WTC11 (cell line): Measurements from ENCODE around the gene CAPZB. TPM values are rescaled to one million over a fixed set of nuclear protein-coding genes. Genes with fewer than 3 reads are reported as not detected.

Source experiments
- ATAC-seq: fragments of 200-7000 bp; cut with Tn5 transposase; 2 replicates; pipeline ENCODE4 v1.10.0; 2021; ENCODE audit warnings: mild to moderate bottlenecking, moderate library complexity
- CTCF ChIA-PET: fragments of 300-600 bp; sonication (Branson Sonifier 250); formaldehyde crosslinking; loops from one replicate; lab custom pipeline; 2021; ENCODE audit warnings: antibody characterized with exemption; lab: Charles Lee
- POLR2A ChIA-PET: fragments of 350-600 bp; sonication (Branson Sonifier 250); formaldehyde crosslinking; loops from one replicate; lab custom pipeline; 2021; ENCODE audit warnings: antibody characterized with exemption; lab: Charles Lee
- DNase-seq: peaks from one replicate; pipeline ENCODE4 v3.0.0; 2021; ENCODE audit warnings: low spot score
- H3K27ac Mint-ChIP-seq: 2 replicates; pipeline ENCODE4 v1.8.0; 2021; ENCODE audit warnings: mixed read lengths
- H3K27me3 Mint-ChIP-seq: 2 replicates; pipeline ENCODE4 v1.8.0; 2021; ENCODE audit warnings: low read depth, mild to moderate bottlenecking, moderate library complexity, mixed read lengths
- H3K36me3 Mint-ChIP-seq: 2 replicates; pipeline ENCODE4 v1.8.0; 2021; ENCODE audit warnings: mixed read lengths
- H3K4me1 Mint-ChIP-seq: 2 replicates; pipeline ENCODE4 v1.8.0; 2022; ENCODE audit warnings: mixed read lengths
- H3K4me3 Mint-ChIP-seq: 2 replicates; pipeline ENCODE4 v1.8.0; 2021; ENCODE audit warnings: mild to moderate bottlenecking, moderate library complexity, mixed read lengths
- H3K9me3 Mint-ChIP-seq: 2 replicates; pipeline ENCODE4 v1.8.0; 2021; ENCODE audit warnings: mixed read lengths
- ESRRA ChIP-seq: sonication (generic); formaldehyde crosslinking; IDR thresholded peaks from 2 replicates; pipeline ENCODE4 v1.8.1; 2022; ENCODE audit warnings: mild to moderate bottlenecking, missing genetic modification reagents, borderline replicate concordance
- GTF2I ChIP-seq: fragments of 250-450 bp; sonication (Bioruptor Pico); conservative IDR thresholded peaks from 2 replicates; pipeline ENCODE4 v1.4.0; 2021; ENCODE audit warnings: mild to moderate bottlenecking
- JUN ChIP-seq: sonication (generic); formaldehyde crosslinking; IDR thresholded peaks from 2 replicates; pipeline ENCODE4 v1.8.0; 2023; ENCODE audit warnings: mild to moderate bottlenecking, missing genetic modification reagents
- NFE2L1 ChIP-seq: sonication (generic); formaldehyde crosslinking; IDR thresholded peaks from 2 replicates; pipeline ENCODE4 v1.8.1; 2023; ENCODE audit warnings: missing genetic modification reagents
- NFYB ChIP-seq: sonication (generic); formaldehyde crosslinking; conservative IDR thresholded peaks from 2 replicates; pipeline ENCODE4 v1.8.0; 2022; ENCODE audit warnings: low read depth, missing genetic modification reagents
- RELA ChIP-seq: sonication (generic); formaldehyde crosslinking; IDR thresholded peaks from 2 replicates; pipeline ENCODE4 v1.8.1; 2022; ENCODE audit warnings: missing genetic modification reagents, mild to moderate bottlenecking, borderline replicate concordance
- RORB ChIP-seq: fragments of 250-450 bp; sonication (Bioruptor Pico); IDR thresholded peaks from 2 replicates; pipeline ENCODE4 v1.9.0; 2021; ENCODE audit warnings: mild to moderate bottlenecking
- USF1 ChIP-seq: sonication (generic); formaldehyde crosslinking; IDR thresholded peaks from 2 replicates; pipeline ENCODE4 v1.8.0; 2022; ENCODE audit warnings: mild to moderate bottlenecking, missing genetic modification reagents
- ZMAT4 ChIP-seq: fragments of 250-450 bp; sonication (Bioruptor Pico); IDR thresholded peaks from 2 replicates; pipeline ENCODE4 v1.9.0; 2021; ENCODE audit warnings: mild to moderate bottlenecking
- ZNF121 ChIP-seq: sonication (generic); formaldehyde crosslinking; IDR thresholded peaks from 2 replicates; pipeline ENCODE4 v1.8.0; 2023; ENCODE audit warnings: missing genetic modification reagents
- ZNF138 ChIP-seq: sonication (generic); formaldehyde crosslinking; conservative IDR thresholded peaks from 2 replicates; pipeline ENCODE4 v1.8.1; 2022; ENCODE audit warnings: mild to moderate bottlenecking, moderate library complexity, missing genetic modification reagents
- ZNF425 ChIP-seq: fragments of 250-450 bp; sonication (Bioruptor Pico); conservative IDR thresholded peaks from 2 replicates; pipeline ENCODE4 v1.9.0; 2021; ENCODE audit warnings: mild to moderate bottlenecking
- total RNA-seq: library from RNA; stranded (reverse); gene quantifications from 3 replicates; pipeline ENCODE4 v1.2.3, GENCODE V29; 2021
- TF ChIP-seq, protein P1 (sequence below): sonication (generic); formaldehyde crosslinking; IDR thresholded peaks from 2 replicates; pipeline ENCODE4 v1.8.0; 2022; ENCODE audit warnings: mild to moderate bottlenecking, missing genetic modification reagents
- TF ChIP-seq, protein P2 (sequence below): sonication (generic); formaldehyde crosslinking; IDR thresholded peaks from 2 replicates; pipeline ENCODE4 v1.8.0; 2023; ENCODE audit warnings: mild to moderate bottlenecking, missing genetic modification reagents
- TF ChIP-seq, protein P3 (sequence below): sonication (generic); formaldehyde crosslinking; IDR thresholded peaks from 2 replicates; pipeline ENCODE4 v1.8.0; 2022; ENCODE audit warnings: mild to moderate bottlenecking, missing genetic modification reagents
- TF ChIP-seq, protein P4 (sequence below): sonication (generic); formaldehyde crosslinking; IDR thresholded peaks from 2 replicates; pipeline ENCODE4 v1.8.0; 2023; ENCODE audit warnings: missing genetic modification reagents, mild to moderate bottlenecking, borderline replicate concordance

Gene CAPZB
- total RNA-seq, 1 experiment from 2014 or later: 348 TPM

GRCh38 chr1:19321071-19321470 lies 164.3 kb downstream of the CAPZB start:
- Mint-ChIP-seq H3K27me3 (no peaks in the 10 kb centered on the region), H3K36me3 (peaks cover 18% of the 10 kb centered on the region), H3K27ac (no peak overlapping the region), H3K9me3 (no peaks in the 10 kb centered on the region), H3K4me1 (0 out of 2 replicates have a peak, but pooled peaks cover 2% of the 10 kb centered on the region), H3K4me3 (no peak overlapping the region)
- DNase-seq (no peak), ATAC-seq (no peak)
- ChIA-PET POLR2A (no interaction called here), CTCF (no interaction called here)
- TF ChIP-seq, protein P1, sequence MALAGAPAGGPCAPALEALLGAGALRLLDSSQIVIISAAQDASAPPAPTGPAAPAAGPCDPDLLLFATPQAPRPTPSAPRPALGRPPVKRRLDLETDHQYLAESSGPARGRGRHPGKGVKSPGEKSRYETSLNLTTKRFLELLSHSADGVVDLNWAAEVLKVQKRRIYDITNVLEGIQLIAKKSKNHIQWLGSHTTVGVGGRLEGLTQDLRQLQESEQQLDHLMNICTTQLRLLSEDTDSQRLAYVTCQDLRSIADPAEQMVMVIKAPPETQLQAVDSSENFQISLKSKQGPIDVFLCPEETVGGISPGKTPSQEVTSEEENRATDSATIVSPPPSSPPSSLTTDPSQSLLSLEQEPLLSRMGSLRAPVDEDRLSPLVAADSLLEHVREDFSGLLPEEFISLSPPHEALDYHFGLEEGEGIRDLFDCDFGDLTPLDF: no peak
- TF ChIP-seq ZNF121 (CRISPR knock-in tag): no peak
- TF ChIP-seq ZNF425 (CRISPR knock-in tag): no peak
- TF ChIP-seq NFE2L1 (CRISPR knock-in tag): no peak
- TF ChIP-seq NFYB (CRISPR knock-in tag): no peak
- no peak for TF ChIP-seq ZMAT4 (CRISPR knock-in tag)
- no peak for TF ChIP-seq USF1 (CRISPR knock-in tag)
- TF ChIP-seq ZNF138 (CRISPR knock-in tag): no peak
- TF ChIP-seq, protein P2, sequence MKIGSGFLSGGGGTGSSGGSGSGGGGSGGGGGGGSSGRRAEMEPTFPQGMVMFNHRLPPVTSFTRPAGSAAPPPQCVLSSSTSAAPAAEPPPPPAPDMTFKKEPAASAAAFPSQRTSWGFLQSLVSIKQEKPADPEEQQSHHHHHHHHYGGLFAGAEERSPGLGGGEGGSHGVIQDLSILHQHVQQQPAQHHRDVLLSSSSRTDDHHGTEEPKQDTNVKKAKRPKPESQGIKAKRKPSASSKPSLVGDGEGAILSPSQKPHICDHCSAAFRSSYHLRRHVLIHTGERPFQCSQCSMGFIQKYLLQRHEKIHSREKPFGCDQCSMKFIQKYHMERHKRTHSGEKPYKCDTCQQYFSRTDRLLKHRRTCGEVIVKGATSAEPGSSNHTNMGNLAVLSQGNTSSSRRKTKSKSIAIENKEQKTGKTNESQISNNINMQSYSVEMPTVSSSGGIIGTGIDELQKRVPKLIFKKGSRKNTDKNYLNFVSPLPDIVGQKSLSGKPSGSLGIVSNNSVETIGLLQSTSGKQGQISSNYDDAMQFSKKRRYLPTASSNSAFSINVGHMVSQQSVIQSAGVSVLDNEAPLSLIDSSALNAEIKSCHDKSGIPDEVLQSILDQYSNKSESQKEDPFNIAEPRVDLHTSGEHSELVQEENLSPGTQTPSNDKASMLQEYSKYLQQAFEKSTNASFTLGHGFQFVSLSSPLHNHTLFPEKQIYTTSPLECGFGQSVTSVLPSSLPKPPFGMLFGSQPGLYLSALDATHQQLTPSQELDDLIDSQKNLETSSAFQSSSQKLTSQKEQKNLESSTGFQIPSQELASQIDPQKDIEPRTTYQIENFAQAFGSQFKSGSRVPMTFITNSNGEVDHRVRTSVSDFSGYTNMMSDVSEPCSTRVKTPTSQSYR (CRISPR knock-in tag): no peak
- no peak for TF ChIP-seq JUN
- TF ChIP-seq, protein P3, sequence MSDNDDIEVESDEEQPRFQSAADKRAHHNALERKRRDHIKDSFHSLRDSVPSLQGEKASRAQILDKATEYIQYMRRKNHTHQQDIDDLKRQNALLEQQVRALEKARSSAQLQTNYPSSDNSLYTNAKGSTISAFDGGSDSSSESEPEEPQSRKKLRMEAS (CRISPR knock-in tag): no peak
- TF ChIP-seq ESRRA (CRISPR knock-in tag): no peak
- no peak for TF ChIP-seq RELA (CRISPR knock-in tag)
- TF ChIP-seq RORB (CRISPR knock-in tag): no peak
- TF ChIP-seq, protein P4, sequence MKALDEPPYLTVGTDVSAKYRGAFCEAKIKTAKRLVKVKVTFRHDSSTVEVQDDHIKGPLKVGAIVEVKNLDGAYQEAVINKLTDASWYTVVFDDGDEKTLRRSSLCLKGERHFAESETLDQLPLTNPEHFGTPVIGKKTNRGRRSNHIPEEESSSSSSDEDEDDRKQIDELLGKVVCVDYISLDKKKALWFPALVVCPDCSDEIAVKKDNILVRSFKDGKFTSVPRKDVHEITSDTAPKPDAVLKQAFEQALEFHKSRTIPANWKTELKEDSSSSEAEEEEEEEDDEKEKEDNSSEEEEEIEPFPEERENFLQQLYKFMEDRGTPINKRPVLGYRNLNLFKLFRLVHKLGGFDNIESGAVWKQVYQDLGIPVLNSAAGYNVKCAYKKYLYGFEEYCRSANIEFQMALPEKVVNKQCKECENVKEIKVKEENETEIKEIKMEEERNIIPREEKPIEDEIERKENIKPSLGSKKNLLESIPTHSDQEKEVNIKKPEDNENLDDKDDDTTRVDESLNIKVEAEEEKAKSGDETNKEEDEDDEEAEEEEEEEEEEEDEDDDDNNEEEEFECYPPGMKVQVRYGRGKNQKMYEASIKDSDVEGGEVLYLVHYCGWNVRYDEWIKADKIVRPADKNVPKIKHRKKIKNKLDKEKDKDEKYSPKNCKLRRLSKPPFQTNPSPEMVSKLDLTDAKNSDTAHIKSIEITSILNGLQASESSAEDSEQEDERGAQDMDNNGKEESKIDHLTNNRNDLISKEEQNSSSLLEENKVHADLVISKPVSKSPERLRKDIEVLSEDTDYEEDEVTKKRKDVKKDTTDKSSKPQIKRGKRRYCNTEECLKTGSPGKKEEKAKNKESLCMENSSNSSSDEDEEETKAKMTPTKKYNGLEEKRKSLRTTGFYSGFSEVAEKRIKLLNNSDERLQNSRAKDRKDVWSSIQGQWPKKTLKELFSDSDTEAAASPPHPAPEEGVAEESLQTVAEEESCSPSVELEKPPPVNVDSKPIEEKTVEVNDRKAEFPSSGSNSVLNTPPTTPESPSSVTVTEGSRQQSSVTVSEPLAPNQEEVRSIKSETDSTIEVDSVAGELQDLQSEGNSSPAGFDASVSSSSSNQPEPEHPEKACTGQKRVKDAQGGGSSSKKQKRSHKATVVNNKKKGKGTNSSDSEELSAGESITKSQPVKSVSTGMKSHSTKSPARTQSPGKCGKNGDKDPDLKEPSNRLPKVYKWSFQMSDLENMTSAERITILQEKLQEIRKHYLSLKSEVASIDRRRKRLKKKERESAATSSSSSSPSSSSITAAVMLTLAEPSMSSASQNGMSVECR (CRISPR knock-in tag): no peak
- no peak for TF ChIP-seq GTF2I
